ENCODE results near the gene GPN2. TPM values are rescaled to one million over a fixed set of nuclear protein-coding genes. Genes with fewer than 3 reads are reported as not detected.

GPN2 gene
- total and polyA plus RNA-seq, 2 donors (not counting 3 experiments of a cell fraction or from before 2014, with no cell fraction given): 21.9 to 37.4 TPM

DNA sequence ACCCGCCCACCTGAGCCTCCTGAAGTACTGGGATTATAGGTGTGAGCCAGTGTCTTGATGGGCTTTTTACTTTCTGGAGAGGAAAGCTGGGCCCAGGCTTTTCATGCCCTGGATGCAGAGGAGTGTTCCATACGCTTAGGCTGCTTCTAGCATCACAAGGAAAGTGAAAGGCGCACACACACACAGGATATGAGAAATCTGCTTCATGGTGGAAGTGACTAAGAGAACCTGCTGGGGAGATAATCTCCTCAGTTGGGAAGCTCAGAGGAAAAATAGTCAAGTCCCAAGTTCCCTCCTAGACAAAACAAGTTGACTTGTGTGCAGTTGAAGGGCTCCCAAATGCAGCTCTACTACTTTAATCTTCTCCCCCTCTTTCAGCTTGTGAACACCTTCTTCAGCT is 33.6 kb upstream of the GPN2 start:
- dilution Hi-C loops (cut with MboI; ENCODE audit: extremely low pct_ligation_motif_present, low sequenced_read_pairs): no loop called here
- FAIRE-seq: peak; percentile 93
- H3K9me1 ChIP-seq (replicated peaks; ENCODE audit: control insufficient read depth, extremely low read depth, insufficient read depth, low read length): no peaks in the 10 kb centered on the region
- POLR2A ChIA-PET: interaction anchor here (1.2 kb wide), 1 partner anchor 23 kb away, joined by 3 read pairs; the partner anchor contains the start of gene GPATCH3
- peak overlapping the region in 1 of 3 experiments; percentile 25 for H3K4me3 ChIP-seq (replicated peaks in 1 of 3; ENCODE audit: insufficient read depth in 1 of 3, low read depth in 1 of 3, low read length in 3 of 3)
- TF ChIP-seq FOS (IDR thresholded peaks at IDR 0.05; ENCODE audit: borderline replicate concordance, insufficient read depth, low read length): peak; percentile 84
- no peak for TF ChIP-seq EZH2 (IDR thresholded peaks at IDR 0.05; ENCODE audit: borderline replicate concordance, low read depth, low read length, severe bottlenecking)
- TF ChIP-seq GATA2 (IDR thresholded peaks at IDR 0.05; ENCODE audit: insufficient read depth, insufficient read length, low read depth, low read length): peak; percentile 75
- TF ChIP-seq POLR2A (IDR thresholded peaks at IDR 0.05; ENCODE audit: low read depth, low read length): no peak
- TF ChIP-seq JUN (IDR thresholded peaks at IDR 0.05; ENCODE audit: borderline replicate concordance, insufficient read depth, insufficient read length, low read depth): peak; percentile 68
- TF ChIP-seq POLR2AphosphoS5 (IDR thresholded peaks at IDR 0.05; ENCODE audit: insufficient read depth, low read depth, low read length): peak; percentile 53
- TF ChIP-seq, protein P1, sequence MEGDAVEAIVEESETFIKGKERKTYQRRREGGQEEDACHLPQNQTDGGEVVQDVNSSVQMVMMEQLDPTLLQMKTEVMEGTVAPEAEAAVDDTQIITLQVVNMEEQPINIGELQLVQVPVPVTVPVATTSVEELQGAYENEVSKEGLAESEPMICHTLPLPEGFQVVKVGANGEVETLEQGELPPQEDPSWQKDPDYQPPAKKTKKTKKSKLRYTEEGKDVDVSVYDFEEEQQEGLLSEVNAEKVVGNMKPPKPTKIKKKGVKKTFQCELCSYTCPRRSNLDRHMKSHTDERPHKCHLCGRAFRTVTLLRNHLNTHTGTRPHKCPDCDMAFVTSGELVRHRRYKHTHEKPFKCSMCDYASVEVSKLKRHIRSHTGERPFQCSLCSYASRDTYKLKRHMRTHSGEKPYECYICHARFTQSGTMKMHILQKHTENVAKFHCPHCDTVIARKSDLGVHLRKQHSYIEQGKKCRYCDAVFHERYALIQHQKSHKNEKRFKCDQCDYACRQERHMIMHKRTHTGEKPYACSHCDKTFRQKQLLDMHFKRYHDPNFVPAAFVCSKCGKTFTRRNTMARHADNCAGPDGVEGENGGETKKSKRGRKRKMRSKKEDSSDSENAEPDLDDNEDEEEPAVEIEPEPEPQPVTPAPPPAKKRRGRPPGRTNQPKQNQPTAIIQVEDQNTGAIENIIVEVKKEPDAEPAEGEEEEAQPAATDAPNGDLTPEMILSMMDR (IDR thresholded peaks at IDR 0.05; ENCODE audit: extremely low read depth in 1 of 2, insufficient read depth in 1 of 2, low read depth in 1 of 2, low read length in 2 of 2): no peak
- TF ChIP-seq, protein P2, sequence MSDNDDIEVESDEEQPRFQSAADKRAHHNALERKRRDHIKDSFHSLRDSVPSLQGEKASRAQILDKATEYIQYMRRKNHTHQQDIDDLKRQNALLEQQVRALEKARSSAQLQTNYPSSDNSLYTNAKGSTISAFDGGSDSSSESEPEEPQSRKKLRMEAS (IDR thresholded peaks at IDR 0.05; ENCODE audit: insufficient read depth, insufficient read length): no peak
- TF ChIP-seq MYC (IDR thresholded peaks at IDR 0.05; ENCODE audit: low read depth, low read length): no peak
- peaks cover 26% of the 10 kb centered on the region for H3K4me1 ChIP-seq (ENCODE audit: control insufficient read depth, extremely low read depth, insufficient read depth, low read length)
- H3K27me3 ChIP-seq (ENCODE audit: control insufficient read depth in 2 of 2, insufficient read depth in 2 of 2, low read length in 2 of 2): no peaks in the 10 kb centered on the region
- H3K4me2 ChIP-seq (ENCODE audit: insufficient read depth, low read length): peak overlapping the region; percentile 80
- peak overlapping the region; percentile 39 for H3K9ac ChIP-seq (replicated peaks; ENCODE audit: extremely low read depth, insufficient read depth, low read length)
- H3K9me3 ChIP-seq (replicated peaks; ENCODE audit: control insufficient read depth, insufficient read depth, low read length): no peaks in the 10 kb centered on the region
- H2AFZ ChIP-seq (ENCODE audit: low read depth, low read length): no peak overlapping the region
- peaks cover 61% of the 10 kb centered on the region for H3K79me2 ChIP-seq (ENCODE audit: control insufficient read depth, insufficient read depth, low read length)
- no peaks in the 10 kb centered on the region for H4K20me1 ChIP-seq (replicated peaks; ENCODE audit: control insufficient read depth, extremely low read depth, insufficient read depth, low read length)
- CTCF ChIA-PET: interaction anchor here (0.7 to 1.2 kb wide), 3 partner anchors 24 to 40 kb away, joined by 3 read pairs; no protein-coding TSS in a partner anchor
- DNase-seq (ENCODE audit: low read depth, low spot score): peak; percentile 70
- peak overlapping the region; percentile 71 for H3K27ac ChIP-seq (ENCODE audit: insufficient read depth, low read depth, low read length)
- H3K36me3 ChIP-seq (ENCODE audit: control insufficient read depth in 2 of 2, extremely low read depth in 1 of 2, insufficient read depth in 2 of 2, low read length in 2 of 2): peaks cover 11 to 18% of the 10 kb centered on the region in 2 experiments
- no TSS peak for BruUV-seq (replicated peaks)
- intact Hi-C loops (cut with micrococcal nuclease): no loop called here

Measured in endothelial cell of umbilical vein (primary cell).